Panc1 (cell line): ENCODE results near the gene TMEM184A. TPM values are rescaled to one million over a fixed set of nuclear protein-coding genes. Genes with fewer than 3 reads are reported as not detected.

Experiments
- ATAC-seq: fragments of 200-7000 bp; cut with Tn5 transposase; 2 replicates; pipeline ENCODE4 v1.9.1; 2020; ENCODE audit warnings: mild to moderate bottlenecking, moderate library complexity
- BruUV-seq: library from RNA; stranded (reverse); fragments of 400-500 nt; replicated peaks from 2 replicates; lab custom pipeline; 2021; lab: Mats Ljungman, UMichigan
- CTCF ChIA-PET: fragments of 300-600 bp; sonication (Branson Sonifier 250); formaldehyde crosslinking; loops from one replicate; lab custom pipeline; 2022; ENCODE audit warnings: antibody characterized with exemption; lab: Charles Lee
- POLR2A ChIA-PET: fragments of 300-600 bp; sonication (Branson Sonifier 250); formaldehyde crosslinking; loops from one replicate; lab custom pipeline; 2022; ENCODE audit warnings: antibody characterized with exemption; lab: Charles Lee
- DNase-seq: peaks from one replicate; pipeline ENCODE4 v3.0.0-alpha.2; 2010; ENCODE audit warnings: low read depth, low spot score
- H3K27ac ChIP-seq: 2 replicates; pipeline ENCODE4 v1.5.1; 2011; ENCODE audit warnings: mild to moderate bottlenecking, low read length, inconsistent platforms
- H3K27me3 ChIP-seq: fragments of 200-500 bp; sonication (Bioruptor generic); 2 replicates; pipeline ENCODE4 v1.6.0; 2014; ENCODE audit warnings: low read length, inconsistent platforms; ENCODE audit not compliant: control insufficient read depth, insufficient read depth
- H3K36me3 ChIP-seq: fragments of 200-500 bp; sonication (Bioruptor generic); 2 replicates; pipeline ENCODE4 v1.5.1; 2014; ENCODE audit warnings: inconsistent platforms, mild to moderate bottlenecking, low read length, moderate library complexity; ENCODE audit not compliant: control insufficient read depth, insufficient read depth
- H3K4me1 ChIP-seq: 2 replicates; pipeline ENCODE4 v1.5.1; 2011; ENCODE audit warnings: inconsistent platforms, mild to moderate bottlenecking, low read length, moderate library complexity; ENCODE audit not compliant: control insufficient read depth, insufficient read depth
- H3K4me3 ChIP-seq, 2 experiments: 2 replicates each; pipeline ENCODE4 v1.5.1; 2011 to 2012; ENCODE audit warnings: low read depth in 2 of 2, low read length in 2 of 2, mild to moderate bottlenecking in 2 of 2, inconsistent platforms in 1 of 2, moderate library complexity in 1 of 2
- H3K9me3 ChIP-seq: fragments of 200-500 bp; sonication (Bioruptor generic); 2 replicates; pipeline ENCODE4 v1.5.1; 2014; ENCODE audit warnings: low read depth, mild to moderate bottlenecking, inconsistent platforms, low read length, moderate library complexity; ENCODE audit not compliant: control insufficient read depth, insufficient read depth
- POLR2AphosphoS5 ChIP-seq: IDR thresholded peaks from 2 replicates; pipeline ENCODE4 v1.6.1; 2012; ENCODE audit warnings: mild to moderate bottlenecking, low read depth, low read length, moderate library complexity
- REST ChIP-seq, 2 experiments: IDR thresholded peaks; 2 replicates each; pipeline ENCODE4 v1.6.1; 2011 to 2012; ENCODE audit warnings: low read depth in 2 of 2, control low read depth in 1 of 2, low read length in 1 of 2, mild to moderate bottlenecking in 1 of 2, moderate library complexity in 1 of 2; ENCODE audit not compliant: insufficient read depth in 1 of 2
- SIN3A ChIP-seq: IDR thresholded peaks from 2 replicates; pipeline ENCODE4 v1.6.1; 2012; ENCODE audit warnings: low read depth, mild to moderate bottlenecking, low read length, moderate library complexity, borderline replicate concordance; ENCODE audit not compliant: insufficient read depth
- TCF7L2 ChIP-seq: IDR thresholded peaks from 2 replicates; pipeline ENCODE4 v1.6.1; 2011; ENCODE audit warnings: mild to moderate bottlenecking, low read depth, low read length, inconsistent platforms
- in situ Hi-C: cut with HindIII; loops from 2 replicates; pipeline ENCODE4 v1.10.0; 2016; ENCODE audit warnings: low sequenced_read_pairs, low pct_unique_long_range_greater_than_20kb
- intact Hi-C: fragments of 100-400 bp; cut with micrococcal nuclease; formaldehyde crosslinking; loops from one replicate; pipeline ENCODE4 v1.10.0; 2022; ENCODE audit not compliant: unreplicated experiment
- total RNA-seq: library from RNA; stranded (reverse); gene quantifications from one replicate; pipeline ENCODE4 v1.2.1, GENCODE V29; 2021; ENCODE audit not compliant: unreplicated experiment
- TF ChIP-seq, protein P1 (sequence below): fragments of 450-650 bp; IDR thresholded peaks from 2 replicates; pipeline ENCODE4 v1.5.1; 2017; ENCODE audit warnings: mild to moderate bottlenecking

Gene TMEM184A
- total RNA-seq, 1 experiment from 2014 or later: 9.2 TPM

- in situ Hi-C loops: no loop called here
- POLR2A ChIA-PET: no interaction called here
- TF ChIP-seq SIN3A: no peak
- no peak for TF ChIP-seq REST (IDR thresholded peaks at IDR 0.05; ENCODE audit: insufficient read depth in 1 of 2, low read depth in 2 of 2, low read length in 1 of 2)
- TF ChIP-seq TCF7L2: no peak
- no peak for TF ChIP-seq POLR2AphosphoS5
- TF ChIP-seq, protein P1, sequence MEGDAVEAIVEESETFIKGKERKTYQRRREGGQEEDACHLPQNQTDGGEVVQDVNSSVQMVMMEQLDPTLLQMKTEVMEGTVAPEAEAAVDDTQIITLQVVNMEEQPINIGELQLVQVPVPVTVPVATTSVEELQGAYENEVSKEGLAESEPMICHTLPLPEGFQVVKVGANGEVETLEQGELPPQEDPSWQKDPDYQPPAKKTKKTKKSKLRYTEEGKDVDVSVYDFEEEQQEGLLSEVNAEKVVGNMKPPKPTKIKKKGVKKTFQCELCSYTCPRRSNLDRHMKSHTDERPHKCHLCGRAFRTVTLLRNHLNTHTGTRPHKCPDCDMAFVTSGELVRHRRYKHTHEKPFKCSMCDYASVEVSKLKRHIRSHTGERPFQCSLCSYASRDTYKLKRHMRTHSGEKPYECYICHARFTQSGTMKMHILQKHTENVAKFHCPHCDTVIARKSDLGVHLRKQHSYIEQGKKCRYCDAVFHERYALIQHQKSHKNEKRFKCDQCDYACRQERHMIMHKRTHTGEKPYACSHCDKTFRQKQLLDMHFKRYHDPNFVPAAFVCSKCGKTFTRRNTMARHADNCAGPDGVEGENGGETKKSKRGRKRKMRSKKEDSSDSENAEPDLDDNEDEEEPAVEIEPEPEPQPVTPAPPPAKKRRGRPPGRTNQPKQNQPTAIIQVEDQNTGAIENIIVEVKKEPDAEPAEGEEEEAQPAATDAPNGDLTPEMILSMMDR: no peak
- ATAC-seq (no peak), DNase-seq (no peak)
- 0 out of 2 replicates have a peak, but pooled peaks cover 6% of the 10 kb centered on the region for H3K9me3 ChIP-seq
- no peaks in the 10 kb centered on the region for H3K36me3 ChIP-seq
- BruUV-seq: no TSS peak
- intact Hi-C loops: no loop called here
- CTCF ChIA-PET: no interaction called here
- no peaks in the 10 kb centered on the region for H3K4me1 ChIP-seq
- peaks cover 8% of the 10 kb centered on the region; the same call in 1 of the 2 replicates for H3K27me3 ChIP-seq
- H3K27ac ChIP-seq: no peak overlapping the region
- no peak overlapping the region for H3K4me3 ChIP-seq
Observed at GRCh38 chr7:1592299-1592871, 36.4 kb upstream of the TMEM184A start.

DNA sequence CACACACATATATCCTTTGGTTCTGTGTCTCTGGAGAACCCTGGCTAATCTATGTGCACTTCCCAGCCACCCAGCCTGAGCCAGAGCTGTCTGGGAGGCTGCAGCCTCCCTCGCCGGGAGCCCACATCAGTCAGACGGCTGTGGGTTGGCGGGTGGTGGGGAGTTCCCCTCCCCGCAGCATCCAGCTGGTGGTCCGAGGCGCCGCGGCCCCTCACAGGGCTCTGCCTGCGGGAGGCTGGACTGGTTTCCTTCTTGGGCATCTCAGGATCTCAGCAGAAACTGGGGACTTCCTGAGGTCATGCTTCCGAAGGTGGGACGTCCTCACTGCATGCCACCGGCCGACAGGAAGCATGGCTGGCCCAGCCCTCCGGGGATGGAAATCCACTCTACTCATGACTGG lies 35.9 kb upstream of the TMEM184A start:
- BruUV-seq: no TSS peak
- H3K9me3 ChIP-seq: 0 out of 2 replicates have a peak, but pooled peaks cover 6% of the 10 kb centered on the region
- no peak for DNase-seq
- ChIA-PET CTCF (no interaction called here), POLR2A (interaction anchor here (0.7 kb wide), 1 partner anchor 594 kb away, joined by 3 read pairs; no protein-coding TSS in a partner anchor)
- peaks cover 9% of the 10 kb centered on the region; the same call in 1 of the 2 replicates for H3K27me3 ChIP-seq
- ATAC-seq: no peak
- intact Hi-C loops: no loop called here
- peaks cover 3% of the 10 kb centered on the region; the same call in 1 of the 2 replicates for H3K4me1 ChIP-seq
- H3K27ac ChIP-seq: no peak overlapping the region
- H3K36me3 ChIP-seq: no peaks in the 10 kb centered on the region
- in situ Hi-C loops: no loop called here
- H3K4me3 ChIP-seq: no peak overlapping the region
- TF ChIP-seq, protein P1: no peak
- no peak for TF ChIP-seq POLR2AphosphoS5
- TF ChIP-seq SIN3A: no peak
- no peak for TF ChIP-seq REST (IDR thresholded peaks at IDR 0.05; ENCODE audit: insufficient read depth in 1 of 2, low read depth in 2 of 2, low read length in 1 of 2)
- TF ChIP-seq TCF7L2: no peak
